ENCODE data around the gene ANKRD53.

- TF ChIP-seq CTCF (IDR thresholded peaks at IDR 0.05 in 8 of 11, conservative IDR thresholded peaks at IDR 0.05 in 3 of 11) (no peak), POLR2AphosphoS5 (IDR thresholded peaks at IDR 0.05) (no peak)
Observed at GRCh38 chr2:70967189-70967588, 11.2 kb upstream of the ANKRD53 start.
